ENCODE data around the gene YIPF2. TPM values are rescaled to one million over a fixed set of nuclear protein-coding genes. Genes with fewer than 3 reads are reported as not detected.

YIPF2 gene
- 39.1 and 46.0 TPM in 2 replicates for total RNA-seq

DNA sequence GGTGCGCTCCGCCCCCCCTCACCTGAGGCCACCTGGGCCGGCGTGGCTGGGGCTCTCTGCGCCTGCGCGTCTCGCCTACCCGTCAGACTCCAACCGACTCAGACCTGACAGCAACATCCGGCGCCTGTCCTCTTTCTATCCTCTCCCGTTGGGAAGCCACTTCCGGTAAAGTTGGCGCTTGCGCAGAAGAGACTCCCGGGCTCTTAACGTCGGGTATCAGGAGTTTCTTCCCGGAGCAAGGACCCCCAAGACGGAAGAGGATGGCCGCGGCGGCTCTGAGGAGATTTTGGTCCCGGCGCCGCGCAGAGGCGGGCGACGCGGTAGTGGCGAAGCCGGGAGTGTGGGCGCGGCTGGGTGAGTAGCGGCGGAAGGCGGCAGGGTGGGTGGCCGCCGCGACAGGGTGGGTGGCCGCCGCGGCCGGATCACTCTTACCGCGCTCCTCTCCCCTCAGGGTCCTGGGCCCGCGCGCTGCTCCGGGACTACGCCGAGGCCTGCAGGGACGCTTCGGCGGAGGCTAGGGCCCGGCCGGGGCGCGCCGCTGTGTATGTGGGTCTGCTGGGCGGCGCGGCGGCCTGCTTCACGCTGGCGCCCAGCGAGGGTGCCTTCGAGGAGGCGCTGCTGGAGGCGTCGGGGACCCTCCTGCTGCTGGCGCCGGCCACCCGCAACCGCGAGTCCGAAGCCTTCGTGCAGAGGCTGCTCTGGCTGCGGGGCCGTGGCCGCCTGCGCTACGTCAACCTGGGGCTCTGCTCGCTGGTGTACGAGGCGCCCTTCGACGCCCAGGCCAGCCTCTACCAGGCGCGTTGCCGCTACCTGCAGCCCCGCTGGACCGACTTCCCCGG, at the start of gene YIPF2, which contains the start of gene TIMM29:
YIPF2 (minus strand) TSS at position 77 of the 839 bp plus-strand sequence. CDS start 229 bp downstream, outside the sequence.
TIMM29 (plus strand) TSS at position 249 of the 839 bp plus-strand sequence; CDS start at position 261, 12 bp downstream.

DNA sequence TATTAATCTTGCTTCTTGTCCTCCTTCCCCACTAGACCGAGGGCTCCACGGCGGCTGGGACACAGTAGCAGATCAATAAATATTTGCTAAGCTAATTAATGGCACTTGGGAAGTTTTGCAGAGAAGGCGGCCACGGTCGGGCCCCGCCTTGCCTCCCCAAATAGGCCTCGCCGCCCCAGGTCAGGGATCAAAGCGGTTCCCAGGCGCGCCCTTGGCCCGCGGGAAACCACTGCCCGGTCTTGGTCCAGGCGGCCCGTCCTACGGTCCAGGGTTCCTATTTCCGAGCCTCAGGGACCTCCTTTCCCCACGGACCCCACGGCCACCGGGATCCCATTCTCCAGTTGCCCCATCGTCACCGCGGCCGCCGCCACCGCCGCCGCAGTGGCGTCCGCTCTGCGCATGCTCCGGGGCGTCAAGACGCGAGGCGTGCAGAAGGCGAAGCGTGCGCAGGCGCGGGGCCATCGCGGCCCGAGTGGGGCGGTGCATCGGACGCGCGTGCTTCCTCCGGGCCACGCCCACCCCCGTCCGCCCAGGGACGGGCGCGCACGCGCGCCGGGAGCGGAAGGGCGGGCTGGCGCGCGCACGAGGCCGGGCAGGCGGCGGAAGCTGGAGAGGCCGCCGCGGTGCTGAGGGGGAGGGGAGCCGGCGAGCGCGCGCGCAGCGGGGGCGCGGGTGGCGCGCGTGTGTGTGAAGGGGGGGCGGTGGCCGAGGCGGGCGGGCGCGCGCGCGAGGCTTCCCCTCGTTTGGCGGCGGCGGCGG, 32.1 kb upstream of the YIPF2 start, which contains the start of gene SMARCA4:
SMARCA4 (plus strand) TSS at position 717 of the 759 bp plus-strand sequence. CDS start 23,122 bp downstream, outside the sequence.

Other genes with a start within 250 kb of the YIPF2 start
- 23.7 and 27.9 TPM in 2 replicates for gene QTRT1, start 227.2 kb downstream of the YIPF2 start, total RNA-seq
- 121 and 149 TPM in 2 replicates for gene DNM2, start 210.6 kb downstream of the YIPF2 start, total RNA-seq
- gene TMED1, start 92.4 kb downstream of the YIPF2 start, total RNA-seq = 27.1 and 27.6 TPM in 2 replicates
- not detected in 2 replicates for gene C19orf38, start 80.2 kb downstream of the YIPF2 start, total RNA-seq
- 39.8 and 51.1 TPM in 2 replicates for gene CARM1, start 57.1 kb downstream of the YIPF2 start, total RNA-seq
- gene TIMM29, start 172 bp upstream of the YIPF2 start, total RNA-seq = 21.6 and 22.9 TPM in 2 replicates
- gene SMARCA4, start 32.4 kb upstream of the YIPF2 start, total RNA-seq = 110 and 118 TPM in 2 replicates
- gene LDLR, start 160.8 kb upstream of the YIPF2 start, total RNA-seq = 93.1 and 179 TPM in 2 replicates
- gene SPC24, start 227.1 kb upstream of the YIPF2 start, total RNA-seq = 53.2 and 79.5 TPM in 2 replicates

All from thoracic aorta endothelial cell (primary cell).